ENCODE data around the gene TMEM52. TPM values are rescaled to one million over a fixed set of nuclear protein-coding genes. Genes with fewer than 3 reads are reported as not detected.

The TMEM52 gene
- total RNA-seq, 1 donor from 2014 or later = 0.92 TPM

DNA sequence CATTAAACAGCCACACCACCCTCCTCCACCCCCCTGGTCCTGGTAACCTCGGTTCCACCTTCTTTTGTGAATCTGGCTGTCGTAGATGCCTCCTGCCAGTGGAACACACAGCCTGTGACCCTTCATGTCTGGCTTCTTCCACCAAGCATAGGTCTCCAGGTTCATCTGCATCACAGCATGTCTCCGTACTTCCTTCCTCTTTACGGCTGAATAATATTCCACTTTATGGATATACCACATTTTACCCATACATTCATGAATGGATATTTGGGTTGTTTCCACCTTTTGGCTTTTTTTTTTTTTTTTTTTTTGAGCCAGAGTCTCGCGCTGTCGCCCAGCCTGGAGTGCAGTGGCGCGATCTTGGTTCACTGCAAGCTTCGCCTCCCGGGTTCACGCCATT lies 15.9 kb downstream of the TMEM52 start:
- no peak for DNase-seq (ENCODE audit: low read depth)
- H3K4me3 ChIP-seq (ENCODE audit: low read depth, low read length) = no peak overlapping the region
- TF ChIP-seq, protein P1, sequence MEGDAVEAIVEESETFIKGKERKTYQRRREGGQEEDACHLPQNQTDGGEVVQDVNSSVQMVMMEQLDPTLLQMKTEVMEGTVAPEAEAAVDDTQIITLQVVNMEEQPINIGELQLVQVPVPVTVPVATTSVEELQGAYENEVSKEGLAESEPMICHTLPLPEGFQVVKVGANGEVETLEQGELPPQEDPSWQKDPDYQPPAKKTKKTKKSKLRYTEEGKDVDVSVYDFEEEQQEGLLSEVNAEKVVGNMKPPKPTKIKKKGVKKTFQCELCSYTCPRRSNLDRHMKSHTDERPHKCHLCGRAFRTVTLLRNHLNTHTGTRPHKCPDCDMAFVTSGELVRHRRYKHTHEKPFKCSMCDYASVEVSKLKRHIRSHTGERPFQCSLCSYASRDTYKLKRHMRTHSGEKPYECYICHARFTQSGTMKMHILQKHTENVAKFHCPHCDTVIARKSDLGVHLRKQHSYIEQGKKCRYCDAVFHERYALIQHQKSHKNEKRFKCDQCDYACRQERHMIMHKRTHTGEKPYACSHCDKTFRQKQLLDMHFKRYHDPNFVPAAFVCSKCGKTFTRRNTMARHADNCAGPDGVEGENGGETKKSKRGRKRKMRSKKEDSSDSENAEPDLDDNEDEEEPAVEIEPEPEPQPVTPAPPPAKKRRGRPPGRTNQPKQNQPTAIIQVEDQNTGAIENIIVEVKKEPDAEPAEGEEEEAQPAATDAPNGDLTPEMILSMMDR (IDR thresholded peaks at IDR 0.05; ENCODE audit: insufficient read depth, low read length, poor library complexity, severe bottlenecking) = no peak
- no peaks in the 10 kb centered on the region for H3K36me3 ChIP-seq (ENCODE audit: control insufficient read depth, insufficient read depth, low read length)
- H3K27me3 ChIP-seq (ENCODE audit: control insufficient read depth, insufficient read depth, low read length) = no peaks in the 10 kb centered on the region

DNA sequence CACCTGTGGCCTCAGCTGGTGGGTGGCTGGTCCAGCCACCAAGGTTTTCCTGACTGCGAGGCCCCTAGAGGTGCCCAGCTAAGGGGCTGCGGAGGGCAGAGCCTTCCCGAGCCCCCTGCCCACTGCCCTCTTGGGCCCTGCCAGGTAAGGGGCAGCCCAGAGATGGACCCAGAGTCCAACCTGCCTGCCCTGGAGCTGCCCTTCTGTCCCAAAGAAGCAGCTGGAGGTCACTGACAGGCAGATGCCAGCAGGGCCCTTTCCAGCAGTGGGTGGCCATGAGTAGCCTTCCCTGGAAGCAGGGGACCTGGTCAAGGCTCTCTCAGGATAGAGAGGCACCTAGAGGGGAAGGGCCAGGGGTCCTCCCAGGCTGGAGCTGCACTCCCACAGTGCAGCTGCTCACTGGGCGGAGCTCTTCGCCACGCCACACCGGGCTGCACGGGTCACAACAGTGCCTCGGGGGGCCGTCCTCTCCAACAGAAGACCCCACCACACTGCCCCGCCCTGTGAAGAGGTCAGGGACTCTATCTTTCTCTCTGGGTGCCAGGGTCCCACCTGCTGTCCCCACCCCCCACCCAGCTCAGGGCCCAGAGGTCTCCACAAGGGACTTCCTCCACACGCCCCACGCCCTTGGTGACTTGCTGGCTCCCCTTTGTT lies 17.3 kb downstream of the TMEM52 start:
- no peak for DNase-seq (ENCODE audit: low read depth)
- TF ChIP-seq, protein P1 (IDR thresholded peaks at IDR 0.05; ENCODE audit: insufficient read depth, low read length, poor library complexity, severe bottlenecking) = no peak
- H3K27me3 ChIP-seq (ENCODE audit: control insufficient read depth, insufficient read depth, low read length) = no peaks in the 10 kb centered on the region
- no peak overlapping the region for H3K4me3 ChIP-seq (ENCODE audit: low read depth, low read length)
- H3K36me3 ChIP-seq (ENCODE audit: control insufficient read depth, insufficient read depth, low read length) = no peaks in the 10 kb centered on the region

DNA sequence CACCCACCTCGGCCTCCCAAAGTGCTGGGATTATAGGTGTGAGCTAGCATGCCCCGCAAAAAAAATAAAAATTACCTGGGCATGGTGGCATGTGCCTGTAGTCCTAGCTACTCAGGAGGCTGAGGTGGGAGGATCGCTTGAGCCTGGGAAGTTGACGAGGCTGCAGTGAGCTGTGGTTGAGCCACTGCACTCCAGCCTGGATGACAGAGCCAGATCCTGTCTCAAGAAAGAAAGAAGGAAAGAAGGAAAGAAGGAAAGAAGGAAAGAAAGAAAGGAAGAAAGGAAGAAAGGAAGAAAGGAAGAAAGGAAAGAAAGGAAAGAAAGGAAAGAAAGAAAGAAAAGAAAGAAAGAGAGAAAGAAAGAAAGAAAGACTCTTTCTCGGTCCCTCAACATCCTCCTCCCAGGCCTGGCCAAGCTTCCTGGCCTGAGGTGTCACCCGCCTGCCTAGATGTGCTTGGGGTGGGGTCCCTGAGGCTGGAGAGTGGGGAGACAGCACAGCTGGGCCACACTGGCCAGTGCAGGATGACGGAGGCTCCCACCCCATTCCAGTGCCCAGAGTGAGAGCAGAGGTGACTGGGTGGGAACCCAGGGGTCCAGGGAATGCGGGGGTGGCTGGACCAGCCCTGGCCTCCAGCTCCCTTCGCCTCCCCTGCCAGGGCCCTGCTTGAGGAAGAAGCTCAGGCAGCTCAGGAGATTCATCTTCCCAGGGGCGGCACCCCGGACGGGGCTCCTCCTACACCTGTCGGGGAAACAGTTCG lies 18.0 kb downstream of the TMEM52 start:
- Histone ChIP-seq H3K27me3 (ENCODE audit: control insufficient read depth, insufficient read depth, low read length) (no peaks in the 10 kb centered on the region), H3K36me3 (ENCODE audit: control insufficient read depth, insufficient read depth, low read length) (no peaks in the 10 kb centered on the region), H3K4me3 (ENCODE audit: low read depth, low read length) (no peak overlapping the region)
- DNase-seq (ENCODE audit: low read depth) = no peak
- TF ChIP-seq, protein P1 (IDR thresholded peaks at IDR 0.05; ENCODE audit: insufficient read depth, low read length, poor library complexity, severe bottlenecking) = no peak

DNA sequence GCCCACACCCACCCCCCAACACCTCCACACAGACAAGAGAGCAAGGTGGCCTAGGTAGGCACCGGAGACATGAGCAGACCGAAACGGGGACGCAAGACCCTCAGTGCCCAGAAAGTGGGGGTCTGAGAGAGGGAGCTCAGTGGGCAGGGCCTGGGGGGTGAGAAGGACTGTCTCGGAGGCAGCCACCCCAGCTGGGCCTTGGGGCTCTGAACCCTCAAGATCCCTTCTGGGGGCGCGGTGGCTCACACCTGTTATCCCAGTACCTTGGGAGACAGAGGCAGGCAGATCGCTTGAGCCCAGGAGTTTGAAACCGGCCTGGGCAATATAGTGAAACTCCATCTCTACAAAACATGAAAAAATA lies 19.1 kb downstream of the TMEM52 start:
- no peak overlapping the region for H3K4me3 ChIP-seq (ENCODE audit: low read depth, low read length)
- H3K27me3 ChIP-seq (ENCODE audit: control insufficient read depth, insufficient read depth, low read length) = peaks cover 5% of the 10 kb centered on the region
- no peak for DNase-seq (ENCODE audit: low read depth)
- no peaks in the 10 kb centered on the region for H3K36me3 ChIP-seq (ENCODE audit: control insufficient read depth, insufficient read depth, low read length)
- TF ChIP-seq, protein P1 (IDR thresholded peaks at IDR 0.05; ENCODE audit: insufficient read depth, low read length, poor library complexity, severe bottlenecking) = no peak

DNA sequence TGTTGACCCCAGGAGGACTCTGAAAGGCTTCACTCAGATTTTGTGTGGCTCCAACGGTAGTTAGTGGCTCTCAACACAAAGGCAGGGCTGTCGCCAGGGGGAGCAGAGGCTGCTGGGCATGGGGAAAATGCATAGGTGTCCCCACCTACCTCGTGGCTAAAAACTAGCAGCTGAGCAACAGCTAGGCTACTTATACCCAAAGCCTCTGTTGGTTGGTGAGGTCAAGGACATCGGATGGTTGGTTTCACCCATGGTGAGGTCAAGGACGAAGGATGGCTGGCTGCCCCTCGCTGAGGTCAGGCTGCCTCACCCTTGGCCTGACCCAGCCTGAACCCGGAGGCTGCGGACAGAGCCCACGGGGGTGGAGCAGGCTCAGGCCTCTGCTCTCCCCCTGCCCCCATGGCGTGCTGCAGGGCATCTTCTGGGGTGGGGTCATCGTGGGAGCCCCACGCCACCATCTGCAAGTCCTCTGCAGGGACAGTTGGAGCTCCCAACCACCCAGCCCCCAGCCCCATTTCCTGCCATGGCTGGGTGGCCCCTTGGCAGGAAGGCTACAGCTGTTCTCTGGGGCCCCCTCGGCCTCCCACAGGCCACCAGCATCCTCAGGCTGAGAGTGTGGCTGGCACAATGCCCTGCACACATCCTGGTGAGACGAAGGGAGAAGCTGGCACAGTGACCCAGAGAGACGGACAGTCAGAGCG lies 19.7 kb downstream of the TMEM52 start:
- DNase-seq (ENCODE audit: low read depth) = no peak
- H3K27me3 ChIP-seq (ENCODE audit: control insufficient read depth, insufficient read depth, low read length) = peaks cover 5% of the 10 kb centered on the region
- H3K36me3 ChIP-seq (ENCODE audit: control insufficient read depth, insufficient read depth, low read length) = no peaks in the 10 kb centered on the region
- TF ChIP-seq, protein P1 (IDR thresholded peaks at IDR 0.05; ENCODE audit: insufficient read depth, low read length, poor library complexity, severe bottlenecking) = no peak
- H3K4me3 ChIP-seq (ENCODE audit: low read depth, low read length) = no peak overlapping the region

Data from kidney epithelial cell (primary cell).